NCI-H1105 (cell line): ENCODE data around the gene MVB12B.

Source experiments
- DNase-seq: peaks from one replicate; lab custom pipeline; 2025; lab: John Stamatoyannopoulos, UW

The MVB12B gene

DNA sequence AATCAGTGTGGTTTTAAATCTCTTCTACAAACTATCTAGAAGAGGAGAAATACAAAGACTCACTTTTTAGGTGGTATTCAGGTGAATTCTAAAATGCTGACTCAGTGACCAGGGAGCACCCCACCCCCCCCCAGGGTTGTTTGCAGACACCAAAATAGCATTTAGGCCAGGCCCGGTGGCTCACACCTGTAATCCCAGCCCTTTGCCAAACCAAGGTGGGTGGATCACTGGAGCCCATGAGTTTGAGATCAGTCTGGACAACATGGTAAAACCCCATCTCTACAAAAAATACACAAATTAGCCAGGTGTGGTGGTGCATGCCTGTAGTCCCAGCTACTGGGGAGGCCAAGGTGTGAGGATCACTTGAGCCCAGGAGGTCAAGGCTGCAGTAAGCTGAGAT is 168.1 kb downstream of the MVB12B start:
- no peak for DNase-seq

DNA sequence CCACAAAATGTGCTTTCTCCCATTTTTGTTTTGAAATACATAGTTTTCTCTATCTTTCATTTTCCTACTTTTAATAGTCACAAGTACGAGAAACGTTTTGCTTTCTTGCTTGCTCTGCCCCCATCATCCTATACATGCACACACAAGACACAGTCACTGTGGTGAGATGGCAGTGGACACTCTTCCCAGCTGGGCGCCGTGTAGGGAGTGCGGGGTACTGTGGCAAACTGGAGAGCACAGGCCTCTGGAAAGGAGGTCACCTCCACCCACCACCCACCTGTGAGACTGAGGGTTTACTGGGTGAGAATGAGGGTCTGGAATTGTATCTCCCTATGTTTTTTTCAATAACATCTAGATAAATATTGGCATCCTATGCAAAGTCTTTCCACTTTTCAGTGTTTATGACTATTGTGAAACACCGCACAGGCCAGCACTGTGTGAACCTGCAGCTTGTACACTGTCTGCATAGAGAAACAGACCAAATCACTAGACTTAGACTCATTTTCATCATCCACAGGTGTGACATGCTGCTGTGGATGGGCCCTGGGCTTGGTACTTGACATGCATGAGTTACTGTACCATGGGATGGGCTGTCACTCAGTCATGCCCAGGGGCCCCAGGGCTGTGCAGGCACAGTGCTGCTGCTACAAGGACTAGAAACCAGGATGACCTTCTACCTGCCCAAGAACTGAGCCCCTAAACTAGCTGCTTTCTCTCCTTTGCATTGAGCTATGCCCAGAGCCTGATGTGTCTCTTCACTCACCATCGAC is 169.0 kb downstream of the MVB12B start:
- DNase-seq = no peak

DNA sequence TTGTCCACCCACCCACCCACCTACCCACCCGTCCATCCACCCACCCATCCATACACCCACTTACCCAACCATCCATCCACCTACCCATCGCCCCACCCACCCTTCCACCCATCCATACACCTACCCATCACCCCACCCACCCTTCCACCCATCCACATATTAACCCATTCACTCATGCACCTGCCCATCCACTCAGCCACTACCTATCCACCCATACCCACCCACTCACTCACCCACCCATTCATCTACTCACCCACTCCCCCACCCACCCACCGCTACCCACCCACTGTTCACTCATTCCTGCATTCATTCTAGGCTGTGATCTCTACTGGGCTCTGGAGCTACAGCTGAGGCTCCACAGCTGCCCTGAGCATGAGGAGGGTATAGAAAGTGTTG is 169.6 kb downstream of the MVB12B start:
- DNase-seq = no peak

DNA sequence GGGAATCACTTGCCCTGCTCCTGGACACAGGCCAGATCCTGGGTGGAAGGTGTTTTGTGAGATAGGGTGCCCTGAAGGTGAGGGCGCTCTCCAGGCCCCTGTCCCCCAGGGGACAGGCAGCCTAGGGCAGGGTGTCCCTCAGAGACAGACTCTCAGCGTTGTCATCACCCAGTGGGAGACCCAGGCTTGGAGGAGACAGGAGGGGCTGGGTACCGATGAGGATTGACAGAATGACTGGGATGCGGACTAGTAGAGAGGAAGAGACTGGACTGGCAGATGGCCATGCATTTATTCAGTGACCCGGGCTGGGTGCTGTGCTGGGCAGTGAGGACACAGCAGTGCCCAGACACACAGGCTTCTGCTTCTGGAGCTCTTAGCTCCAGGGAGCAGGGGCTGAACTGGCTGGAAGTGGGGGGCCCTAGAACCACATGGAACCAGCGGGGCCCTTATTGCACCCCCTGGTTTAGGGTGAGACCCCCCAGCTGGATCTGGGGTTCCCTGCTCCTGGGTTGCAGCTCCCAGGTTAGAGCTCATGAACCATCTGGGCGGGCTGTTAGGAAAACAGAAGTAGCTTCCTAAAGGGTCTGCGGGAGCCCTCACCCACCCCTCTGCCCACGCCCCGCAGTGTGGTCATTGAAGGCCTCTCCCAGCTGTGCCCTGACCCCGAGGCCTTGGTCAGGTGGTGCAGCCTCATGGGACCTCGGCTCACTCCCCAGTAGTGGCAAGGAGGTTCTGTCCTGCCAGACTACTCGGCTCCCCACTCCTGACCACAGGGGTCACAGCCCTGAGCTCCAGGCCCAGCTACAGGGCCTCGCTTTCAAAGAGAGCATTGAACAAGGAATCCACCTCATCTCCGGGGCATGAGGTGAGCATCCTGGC is 170.4 kb downstream of the MVB12B start:
- DNase-seq = no peak

DNA sequence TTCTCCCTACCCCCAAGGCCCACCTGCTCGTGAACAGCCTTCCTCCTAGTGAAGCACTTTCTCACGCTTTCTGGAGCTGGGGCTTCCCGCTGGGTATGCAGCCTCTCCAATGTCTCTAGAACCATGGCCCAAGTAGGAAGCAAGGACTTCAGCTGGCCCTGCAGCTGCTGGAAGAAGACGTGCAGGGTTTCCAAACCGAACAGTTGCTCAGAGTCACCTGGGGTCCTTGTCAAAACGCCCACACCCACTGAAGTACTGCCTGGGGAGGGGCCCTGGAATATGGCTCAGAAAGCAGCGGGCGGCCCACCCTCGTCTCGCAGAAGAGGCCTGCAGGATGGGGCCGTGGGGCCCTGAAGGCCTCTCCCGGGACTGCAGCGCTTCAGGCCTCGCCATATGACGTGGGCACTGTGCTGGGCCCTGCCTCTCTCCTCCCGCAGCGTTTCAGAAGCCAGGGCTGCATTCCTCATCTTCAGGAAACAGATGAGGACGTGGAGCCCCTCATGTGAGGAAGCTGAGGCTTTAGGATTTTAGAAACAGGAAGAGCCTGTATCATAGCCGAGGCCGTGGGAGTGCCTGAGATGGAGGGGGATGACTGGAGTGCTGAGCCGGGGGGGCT is 171.1 kb downstream of the MVB12B start:
- no peak for DNase-seq

DNA sequence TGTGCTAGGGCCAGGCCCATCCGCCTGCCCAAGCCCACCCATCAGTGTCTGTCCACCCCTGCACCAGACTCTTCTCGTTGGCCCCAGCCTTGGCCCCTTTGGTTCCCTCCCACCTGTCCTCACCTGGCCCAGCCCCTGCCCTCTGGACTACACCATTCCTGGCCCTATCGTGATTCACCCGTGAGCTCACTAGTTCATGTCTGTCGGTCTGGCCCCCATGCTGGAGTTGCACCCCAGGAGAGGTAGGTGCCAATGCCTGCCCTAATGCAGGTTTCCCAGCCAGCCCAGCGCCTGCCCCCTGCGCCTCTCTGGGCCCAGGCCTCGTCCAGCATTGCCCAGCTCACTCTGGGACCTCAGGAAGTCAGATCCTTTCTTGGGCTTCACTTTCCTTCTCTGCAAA is 171.7 kb downstream of the MVB12B start:
- DNase-seq = no peak

DNA sequence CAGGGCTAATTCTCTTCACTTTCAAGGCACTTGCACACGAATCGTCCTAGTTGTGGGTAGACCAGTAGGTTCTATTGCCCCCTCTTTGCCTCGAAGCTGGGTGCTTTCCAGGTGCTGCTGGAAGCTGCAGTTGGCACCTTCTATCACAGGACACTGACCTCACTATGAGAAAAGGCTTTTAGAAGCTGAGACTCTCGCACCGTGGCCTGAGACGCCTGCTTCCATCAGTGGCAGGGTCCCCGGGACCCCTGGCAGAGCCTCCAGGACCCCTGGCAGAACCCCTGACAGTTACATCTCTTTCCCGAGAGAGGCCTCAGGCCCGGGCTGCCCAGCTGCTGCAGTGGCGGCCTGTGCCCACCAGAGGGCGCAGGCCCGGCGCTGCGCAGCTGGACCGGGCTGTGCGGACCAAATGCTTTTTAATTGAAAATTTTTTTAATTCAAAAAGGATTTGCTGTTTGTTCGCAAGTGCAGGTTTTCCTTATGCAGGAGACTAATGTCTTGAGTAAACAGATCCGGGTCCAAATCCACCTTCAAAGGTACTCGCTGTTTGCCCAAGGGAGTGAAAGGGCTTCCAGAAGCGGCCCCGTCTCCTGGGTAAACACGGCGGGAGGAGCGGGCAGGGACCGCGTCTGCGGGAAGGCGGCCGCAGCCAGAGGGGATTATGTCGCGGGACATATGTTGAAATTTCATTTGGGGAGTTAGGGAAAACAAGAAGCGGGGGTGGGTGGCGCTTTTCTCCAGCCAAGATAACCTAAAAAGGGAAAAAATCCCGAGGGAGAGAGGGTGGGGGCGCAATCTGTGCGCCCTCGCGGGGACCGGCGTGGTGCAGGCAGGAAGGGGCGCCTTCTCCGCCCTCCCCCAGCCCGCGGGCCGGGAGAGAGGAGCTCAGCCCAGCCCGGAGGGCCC is 172.6 kb downstream of the MVB12B start:
- DNase-seq = peak; percentile 25

DNA sequence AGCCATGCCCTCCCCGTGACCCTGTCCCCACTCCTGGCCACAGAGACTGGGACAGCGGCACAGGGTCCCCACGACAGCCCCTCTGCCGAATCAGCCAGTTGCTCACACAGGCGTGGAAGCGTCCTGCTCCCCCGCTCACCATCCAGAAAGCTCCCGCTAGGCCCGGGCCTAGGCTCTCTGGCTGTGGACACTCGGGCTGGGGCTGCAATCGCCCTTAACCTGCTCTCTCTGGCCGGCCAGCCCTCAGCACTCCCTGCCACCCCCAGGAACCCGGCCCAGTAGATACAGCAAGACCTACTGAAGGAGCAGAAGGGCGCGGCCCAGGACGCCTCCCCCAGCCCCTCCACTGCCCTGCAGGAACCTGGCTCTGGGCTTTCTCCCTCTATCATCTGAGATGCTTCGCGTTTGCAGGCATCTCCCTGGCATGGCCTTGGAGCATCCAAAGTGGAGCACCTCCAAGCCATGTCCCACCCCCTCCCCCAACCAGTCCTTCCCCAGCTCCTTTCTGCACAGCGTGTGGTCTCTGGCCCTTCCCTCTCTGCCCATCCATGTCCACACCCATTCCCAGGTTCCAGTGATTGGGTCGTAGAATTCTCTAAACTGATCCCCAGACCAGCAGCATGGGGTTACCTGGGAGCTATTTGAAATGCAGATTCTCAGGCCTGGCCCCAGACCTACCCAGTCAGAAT is 173.4 kb downstream of the MVB12B start:
- no peak for DNase-seq

DNA sequence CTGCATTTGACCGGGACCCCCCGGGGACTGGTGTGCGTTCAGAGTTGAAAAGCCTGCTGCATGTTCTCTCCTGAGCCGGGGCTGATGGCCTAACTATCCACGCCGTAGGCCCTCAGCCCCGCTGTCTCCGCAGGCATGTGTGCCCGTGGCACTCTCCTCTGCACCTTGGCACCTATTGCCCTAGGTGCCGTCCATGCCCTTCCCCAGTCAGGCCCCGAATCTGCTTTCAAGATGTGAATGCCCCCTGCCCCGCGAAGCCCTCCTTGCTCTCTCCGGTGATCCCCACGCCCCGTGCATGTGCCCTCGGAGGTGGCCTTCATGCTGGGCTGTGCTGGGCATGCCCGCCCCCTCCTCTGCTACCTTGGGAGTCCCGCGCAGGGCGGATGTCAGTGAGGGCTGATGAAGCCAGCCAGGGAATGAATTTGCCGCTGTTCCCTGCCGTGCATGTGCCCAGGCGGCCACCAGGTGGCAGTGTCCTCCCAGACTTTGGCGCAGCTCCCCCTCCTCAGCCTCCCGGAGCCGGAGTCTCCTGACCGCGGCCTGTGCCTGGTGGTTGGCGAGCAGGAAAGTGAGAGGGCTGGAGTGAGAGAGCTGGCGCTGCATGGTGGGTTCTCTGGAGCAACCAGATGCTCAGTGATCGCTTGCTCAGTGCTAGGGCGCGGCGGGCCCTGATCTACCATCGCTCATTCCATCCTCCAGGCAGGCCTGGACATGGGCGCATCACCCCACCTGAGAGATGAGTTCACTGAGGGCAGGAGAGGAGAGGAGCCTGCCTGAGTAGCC is 174.2 kb downstream of the MVB12B start:
- DNase-seq = peak; percentile 51

DNA sequence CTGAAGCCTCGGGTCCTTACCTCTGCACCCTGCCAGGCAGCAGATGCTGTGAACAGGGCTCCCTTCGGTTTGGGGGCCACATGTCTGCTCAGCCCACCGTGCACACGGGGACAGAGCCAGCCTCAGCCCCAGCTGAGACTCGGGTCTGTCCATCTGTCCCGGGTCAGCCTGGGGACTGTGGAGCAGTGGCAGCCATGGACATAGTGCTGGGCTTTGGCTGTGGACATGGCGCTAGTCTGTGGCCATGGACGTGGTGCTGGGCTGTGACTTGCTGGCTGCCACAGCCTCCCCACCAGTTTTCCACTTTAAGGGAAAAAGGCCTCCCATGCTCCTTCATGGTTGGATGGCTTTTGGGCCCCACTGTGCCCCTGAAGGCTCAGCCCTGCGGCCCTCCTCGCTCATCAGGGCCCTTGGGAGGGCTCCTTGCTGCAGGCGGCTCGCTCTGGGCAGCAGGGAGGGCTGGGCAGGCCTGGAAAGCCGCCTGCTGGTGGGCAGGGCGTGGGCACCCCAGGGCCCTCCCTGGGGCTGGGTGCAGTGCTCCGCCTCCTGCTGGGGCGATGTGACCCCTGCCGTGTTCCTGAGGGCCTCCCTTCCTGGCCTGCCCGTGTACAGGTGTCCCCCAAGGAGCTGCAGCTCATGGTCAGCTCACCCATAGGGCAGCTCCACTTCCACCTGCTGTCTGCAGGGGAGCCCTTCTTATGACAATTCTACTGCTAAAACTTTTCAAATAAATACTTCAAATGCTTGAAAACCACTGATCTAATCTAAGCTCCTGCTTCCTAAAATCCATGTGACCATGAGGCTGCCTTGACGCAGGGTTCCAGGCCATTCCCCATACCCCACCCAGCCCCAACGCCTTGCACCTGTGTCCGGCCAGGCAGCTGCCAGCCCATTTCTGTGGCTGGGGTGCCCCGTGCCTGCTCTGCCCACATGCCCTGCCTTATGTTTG is 175.0 kb downstream of the MVB12B start:
- no peak for DNase-seq

DNA sequence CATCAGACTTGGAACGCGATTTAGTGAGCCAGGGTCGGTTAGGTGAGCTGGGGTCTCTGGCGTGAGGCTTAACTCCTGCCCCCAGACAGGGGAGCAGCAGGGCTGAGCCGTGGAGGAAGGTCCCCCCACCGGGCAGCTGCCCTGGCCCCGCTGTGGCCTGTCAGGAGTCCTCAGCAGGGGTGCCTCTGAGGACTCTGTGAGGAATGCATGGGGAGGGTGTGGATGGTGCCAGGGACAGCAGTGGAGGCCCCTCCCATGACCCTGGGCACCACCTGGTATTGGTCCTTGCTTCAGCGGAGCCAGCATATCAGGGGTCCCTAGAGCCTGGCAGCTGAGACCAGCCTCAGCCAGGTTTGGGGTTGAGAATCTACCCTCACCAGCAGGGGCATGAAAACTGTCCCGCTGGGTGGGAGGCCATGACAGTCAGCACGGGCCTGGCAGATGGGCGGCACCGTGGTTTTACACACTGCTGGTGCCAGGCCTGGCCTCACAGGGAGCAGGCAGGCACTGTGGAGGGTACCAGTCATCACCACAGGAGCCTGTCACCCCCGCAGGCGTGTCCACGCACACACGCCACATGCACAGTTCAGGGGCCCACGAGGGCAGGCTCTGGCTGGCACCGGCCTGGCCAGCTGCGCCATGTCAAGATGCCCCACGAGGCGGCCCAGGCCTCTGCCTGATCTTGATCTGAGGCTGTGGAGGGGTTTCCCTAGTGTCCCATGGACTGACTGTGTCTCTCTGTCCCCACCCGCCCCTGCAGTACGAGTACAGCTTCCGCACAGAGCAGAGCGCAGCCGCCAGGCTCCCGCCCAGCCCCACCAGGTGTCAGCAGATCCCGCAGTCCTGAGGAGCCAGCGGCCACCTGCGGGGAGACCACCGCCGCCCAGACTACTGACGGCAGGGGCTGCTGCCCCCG is 176.0 kb downstream of the MVB12B start:
- DNase-seq = no peak

DNA sequence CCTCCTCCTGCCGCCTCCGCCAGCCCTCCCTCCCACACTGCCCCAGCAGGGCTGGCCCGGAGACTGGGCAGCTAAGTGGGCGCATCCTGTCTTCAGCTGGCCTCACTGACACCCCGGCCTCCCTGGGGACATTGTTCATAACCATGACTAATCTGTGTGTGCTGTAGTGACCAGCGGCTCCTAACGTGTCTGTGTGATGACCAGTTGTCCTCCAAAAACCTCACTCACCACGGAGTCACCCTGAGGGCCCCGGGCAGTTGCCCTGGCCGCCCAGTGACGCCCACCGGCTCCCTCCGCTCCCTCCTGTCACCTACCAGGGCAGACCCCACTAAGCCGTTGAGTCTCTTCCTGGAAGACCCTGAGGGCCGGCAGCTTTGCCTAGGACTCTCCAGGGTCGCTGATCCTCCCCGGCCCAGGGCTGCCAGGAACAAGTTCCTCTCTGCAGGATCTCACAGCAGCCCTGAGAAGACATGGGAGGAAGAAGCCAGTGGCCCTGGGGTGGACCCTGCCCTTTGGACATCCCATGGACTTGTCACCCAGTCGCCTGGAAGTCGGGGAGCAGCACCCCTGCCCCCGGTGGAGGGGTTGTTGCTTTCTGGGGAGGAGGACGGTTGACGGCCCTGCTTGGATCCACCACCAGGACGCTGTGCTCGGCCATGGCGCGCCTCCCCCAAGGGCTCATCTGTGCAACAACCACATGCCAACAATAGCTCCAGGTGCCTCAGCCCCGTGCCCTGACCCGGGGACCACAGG is 176.9 kb downstream of the MVB12B start:
- DNase-seq = no peak

DNA sequence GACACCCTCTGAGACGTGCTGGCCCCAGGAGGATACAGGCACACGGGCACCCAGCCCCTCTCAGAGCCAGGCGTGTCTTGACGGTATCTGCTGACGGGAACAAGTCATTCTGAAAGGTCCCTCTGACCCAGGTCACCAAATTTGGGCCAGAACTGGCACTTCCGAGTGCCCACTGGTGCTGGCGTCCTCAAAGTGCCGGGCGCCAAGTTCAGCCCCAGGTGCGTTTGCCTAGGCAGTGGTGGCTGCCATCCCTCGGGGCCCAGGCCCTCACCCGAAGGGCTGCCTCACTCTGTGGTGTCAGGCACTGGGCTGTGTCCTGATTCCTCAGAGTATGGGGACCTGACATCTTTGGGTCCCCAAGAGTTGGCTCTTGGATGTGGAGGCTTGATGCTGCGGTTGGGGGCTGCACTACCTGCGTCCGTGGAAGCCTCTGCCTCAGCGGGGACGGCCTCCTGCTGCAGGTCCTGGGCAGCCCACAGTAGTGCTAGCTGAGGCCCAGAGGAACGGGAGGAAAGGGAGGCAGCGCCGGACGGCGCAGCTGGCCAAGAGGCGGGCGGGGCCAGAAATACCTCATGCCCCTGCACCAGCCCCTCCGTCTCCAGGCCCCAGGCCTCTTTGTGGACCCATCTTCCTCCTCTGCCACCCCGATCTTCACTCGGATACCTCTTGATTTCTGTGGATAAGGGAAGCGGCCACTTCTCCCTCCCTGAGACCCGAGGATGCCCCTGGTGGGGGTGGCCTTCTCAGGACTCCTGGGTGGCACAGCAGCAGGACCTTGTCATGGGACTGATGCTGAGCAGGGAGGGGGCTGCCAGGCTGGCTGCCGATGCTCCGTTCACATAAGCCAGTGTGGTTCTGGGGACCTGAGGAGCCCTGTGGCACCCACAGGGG is 177.7 kb downstream of the MVB12B start:
- DNase-seq = no peak

DNA sequence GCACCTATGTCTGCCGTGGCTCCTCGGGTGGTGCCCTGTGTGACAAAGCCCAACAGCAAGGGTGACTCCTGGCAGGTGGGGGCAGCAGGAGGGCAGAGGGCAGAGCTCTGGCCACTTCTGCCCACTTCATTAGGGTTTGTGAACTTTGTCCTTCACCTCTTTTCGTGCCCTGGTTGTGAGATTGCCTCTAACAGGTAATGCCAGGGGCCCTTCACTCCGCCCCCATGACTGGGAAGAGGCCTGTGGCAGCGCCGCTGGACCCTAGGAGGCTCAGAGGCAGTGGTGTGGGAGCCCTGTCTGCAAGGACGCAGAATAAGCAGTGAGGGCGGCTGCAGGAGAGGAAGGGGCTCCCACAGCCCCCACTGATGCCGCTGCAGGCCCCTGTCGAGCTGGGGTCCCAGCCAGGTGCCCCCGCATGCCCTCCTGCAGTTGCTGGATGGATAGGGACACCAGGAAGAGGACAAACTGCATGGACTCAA is 178.4 kb downstream of the MVB12B start:
- no peak for DNase-seq

DNA sequence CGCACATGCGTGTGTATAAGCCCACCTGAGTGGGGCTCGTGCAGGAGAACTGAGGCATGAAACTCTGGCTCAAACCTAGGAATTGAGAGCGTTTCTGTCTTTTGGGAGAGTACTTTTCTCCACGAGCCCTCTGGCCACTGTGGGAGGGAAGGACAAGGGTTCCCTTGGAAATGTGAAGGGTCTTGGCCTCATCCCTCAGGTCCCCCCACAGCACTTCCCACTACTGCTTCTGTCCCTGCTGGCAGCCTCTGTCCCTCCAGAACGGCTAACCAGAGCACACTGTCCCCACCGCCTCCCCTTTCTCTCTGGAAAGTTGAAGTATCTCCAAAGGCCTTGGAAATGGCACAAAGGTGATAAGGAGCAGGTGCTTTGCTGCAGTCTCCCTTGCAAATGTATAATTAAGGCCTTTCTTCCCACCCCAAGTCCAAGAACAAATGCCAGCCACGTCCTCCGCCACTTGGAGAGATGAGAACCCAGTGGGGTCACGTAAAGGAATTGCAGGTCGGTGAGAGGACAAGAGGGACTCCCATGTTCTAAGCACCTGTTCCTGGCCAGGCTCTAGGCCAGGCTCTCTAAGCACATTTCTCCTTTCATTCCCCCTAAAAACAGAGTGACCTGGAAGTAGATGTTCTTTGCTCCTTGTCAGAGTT is 179.2 kb downstream of the MVB12B start:
- no peak for DNase-seq
